A549 (cell line): Measurements from ENCODE around the gene NXT1. TPM values are rescaled to one million over a fixed set of nuclear protein-coding genes. Genes with fewer than 3 reads are reported as not detected.

Source experiments
- ATAC-seq, 2 experiments: fragments of 200-7000 bp in 1 of 2; fragments of >200 bp in 1 of 2; cut with Nextera tagmentation in 1 of 2; cut with Tn5 transposase in 1 of 2; 3 replicates each; pipeline versions ENCODE4 v1.8.0 to v1.9.1; 2018 to 2020; ENCODE audit warnings: mild to moderate bottlenecking in 1 of 2, moderate library complexity in 1 of 2
- CTCF ChIA-PET: fragments of 300-600 bp; sonication (Branson Sonifier 250); formaldehyde crosslinking; extraction: SDS; loops from one replicate; lab custom pipeline; 2021; ENCODE audit warnings: antibody characterized with exemption, inconsistent platforms; lab: Yijun Ruan, JAX
- POLR2A ChIA-PET: fragments of 350-600 bp; formaldehyde crosslinking; extraction: SDS; loops from one replicate; lab custom pipeline; 2021; ENCODE audit warnings: antibody characterized with exemption, inconsistent platforms; lab: Yijun Ruan, JAX
- DNase-seq, 2 experiments: peaks; one replicate each; pipeline versions ENCODE4 v3.0.0 to v3.0.0-alpha.2; 2011 to 2016; ENCODE audit warnings: low read depth in 1 of 2, low spot score in 1 of 2
- FAIRE-seq: peaks from 2 replicates; lab custom pipeline; 2011; peaks lifted over from hg19 to GRCh38; lab: Jason Lieb, UNC
- H3K27ac ChIP-seq, 2 experiments: fragments of >200 bp; sonication (Bioruptor Twin); formaldehyde crosslinking; 3 replicates each; pipeline ENCODE4 v1.5.1; 2016 to 2017
- H3K4me1 ChIP-seq: fragments of >200 bp; sonication (Bioruptor Twin); formaldehyde crosslinking; 3 replicates; pipeline ENCODE4 v1.6.1; 2016
- H3K4me2 ChIP-seq: fragments of >200 bp; sonication (Bioruptor Twin); formaldehyde crosslinking; 3 replicates; pipeline ENCODE4 v1.6.1; 2016
- H3K4me3 ChIP-seq: fragments of >200 bp; sonication (Bioruptor Twin); formaldehyde crosslinking; 3 replicates; pipeline ENCODE4 v1.5.1; 2016
- H3K9me3 ChIP-seq: fragments of >200 bp; sonication (Bioruptor Twin); formaldehyde crosslinking; 3 replicates; pipeline ENCODE4 v1.6.1; 2016
- CBX8 ChIP-seq: fragments of 200-600 bp; sonication (generic); IDR thresholded peaks from 2 replicates; pipeline ENCODE4 v1.6.1; 2016
- CHD4 ChIP-seq: fragments of 200-600 bp; sonication (generic); IDR thresholded peaks from 2 replicates; pipeline ENCODE4 v1.6.1; 2016; ENCODE audit warnings: antibody characterized with exemption, mild to moderate bottlenecking, borderline replicate concordance
- CTCF ChIP-seq: fragments of >200 bp; sonication (Bioruptor Twin); formaldehyde crosslinking; IDR thresholded peaks from 3 replicates; pipeline ENCODE4 v1.5.1; 2016
- EHMT2 ChIP-seq: fragments of 200-600 bp; sonication (generic); IDR thresholded peaks from 2 replicates; pipeline ENCODE4 v1.6.1; 2016; ENCODE audit warnings: antibody characterized with exemption, low read depth, mild to moderate bottlenecking, moderate library complexity
- FOXS1 ChIP-seq: fragments of 250-450 bp; sonication (Bioruptor Pico); IDR thresholded peaks from 2 replicates; pipeline ENCODE4 v1.5.0; 2020; ENCODE audit warnings: mild to moderate bottlenecking, moderate library complexity
- GATA3 ChIP-seq: IDR thresholded peaks from 2 replicates; pipeline ENCODE4 v1.6.1; 2012; ENCODE audit warnings: borderline replicate concordance
- HDAC2 ChIP-seq: fragments of 200-600 bp; sonication (generic); IDR thresholded peaks from 2 replicates; pipeline ENCODE4 v1.6.1; 2016
- HOXB13 ChIP-seq: fragments of 250-450 bp; sonication (Bioruptor Pico); IDR thresholded peaks from 2 replicates; pipeline ENCODE4 v1.5.0; 2020; ENCODE audit warnings: low read depth, mild to moderate bottlenecking, moderate library complexity
- JUNB ChIP-seq: fragments of >200 bp; sonication (Bioruptor Twin); formaldehyde crosslinking; IDR thresholded peaks from 2 replicates; pipeline ENCODE4 v1.6.1; 2016
- KDM5A ChIP-seq: fragments of 200-600 bp; sonication (generic); IDR thresholded peaks from 2 replicates; pipeline ENCODE4 v1.6.1; 2016; ENCODE audit warnings: antibody characterized with exemption, mild to moderate bottlenecking
- MAFK ChIP-seq: fragments of 450-650 bp; IDR thresholded peaks from 2 replicates; pipeline ENCODE4 v1.6.1; 2014; ENCODE audit not compliant: partially characterized antibody
- NFE2L2 ChIP-seq: fragments of 150-350 bp; conservative IDR thresholded peaks from 2 replicates; pipeline ENCODE4 v1.6.1; 2014; ENCODE audit warnings: low read length
- NPAS2 ChIP-seq: fragments of 250-450 bp; sonication (Bioruptor Pico); IDR thresholded peaks from 2 replicates; pipeline ENCODE4 v1.8.0; 2022; ENCODE audit warnings: mild to moderate bottlenecking, moderate library complexity, borderline replicate concordance
- PBX3 ChIP-seq: IDR thresholded peaks from 2 replicates; pipeline ENCODE4 v1.6.1; 2012
- POLR2A ChIP-seq: IDR thresholded peaks from 2 replicates; pipeline ENCODE4 v1.6.1; 2012; ENCODE audit warnings: mild to moderate bottlenecking, low read length
- POLR2AphosphoS2 ChIP-seq: conservative IDR thresholded peaks from 2 replicates; pipeline ENCODE4 v1.6.1; 2012; ENCODE audit warnings: low read length, improper control_type of control experiment, inconsistent platforms
- RAD21 ChIP-seq, 2 experiments: fragments of >200 bp in 1 of 2; sonication (Bioruptor Twin) in 1 of 2; formaldehyde crosslinking in 1 of 2; IDR thresholded peaks in 1 of 2; conservative IDR thresholded peaks in 1 of 2; 2 replicates in 1 of 2; 3 replicates in 1 of 2; pipeline ENCODE4 v1.6.1; 2012 to 2018; ENCODE audit warnings: inconsistent platforms in 1 of 2
- RCOR1 ChIP-seq: fragments of 150-350 bp; IDR thresholded peaks from 2 replicates; pipeline ENCODE4 v1.6.1; 2014; ENCODE audit warnings: antibody characterized with exemption, low read length, low read depth
- ZC3H11A ChIP-seq: fragments of 450-650 bp; IDR thresholded peaks from 2 replicates; pipeline ENCODE4 v1.6.1; 2014; ENCODE audit warnings: antibody characterized with exemption, mild to moderate bottlenecking
- ZSCAN20 ChIP-seq: fragments of 250-450 bp; sonication (Bioruptor Pico); IDR thresholded peaks from 2 replicates; pipeline ENCODE4 v1.8.0; 2022; ENCODE audit warnings: mild to moderate bottlenecking, moderate library complexity
- WGBS: methylation state at CpG from one replicate; pipeline ENCODE4 v1.1.6; 2017; ENCODE audit errors: missing lambda C conversion rate; 5-methylcytosine and 5-hydroxymethylcytosine counted together
- polyA plus RNA-seq, 4 experiments: library from polyadenylated mRNA; depleted of rRNA in 3 of 4; stranded (reverse); fragments of >200 nt; fragmentation: RNase III in 1 of 4; extraction: RNeasy Plus Mini Kit Qiagen cat#74134 plus additional on column Dnase treatment in 1 of 4; gene quantifications; 2 replicates in 3 of 4; 3 replicates in 1 of 4; pipeline ENCODE4 v1.2.3, GENCODE V29; 2011 to 2017

Gene NXT1
- polyA plus RNA-seq, 2 of the 4 experiments (the other 2 are of a cell fraction) = 45.1 to 71.8 TPM

- no peak for TF ChIP-seq NFE2L2
- no peak for TF ChIP-seq POLR2A
- no peak for TF ChIP-seq RCOR1
- TF ChIP-seq PBX3 = no peak
- no peak for TF ChIP-seq CTCF
- no peak for TF ChIP-seq HOXB13
Measured at GRCh38 chr20:23316626-23317025, 34.0 kb upstream of the NXT1 start (continued).

GRCh38 chr20:23317081-23317480 lies 33.5 kb upstream of the NXT1 start:
- TF ChIP-seq NPAS2 (CRISPR knock-in tag) (no peak), MAFK (no peak), CBX8 (no peak), ZC3H11A (no peak), HDAC2 (no peak), KDM5A (no peak), CTCF (no peak), GATA3 (no peak), RAD21 (conservative IDR thresholded peaks at IDR 0.05 in 1 of 2, IDR thresholded peaks at IDR 0.05 in 1 of 2) (no peak), FOXS1 (CRISPR knock-in tag) (no peak), EHMT2 (no peak), CHD4 (no peak), ZSCAN20 (CRISPR knock-in tag) (no peak), POLR2AphosphoS2 (no peak), JUNB (no peak)
- H3K4me1 ChIP-seq = no peaks in the 10 kb centered on the region; the same call in 2 of the 3 replicates
- H3K4me2 ChIP-seq = no peak overlapping the region
- ATAC-seq (no peak), DNase-seq (no peak), FAIRE-seq (no peak)
- H3K27ac ChIP-seq = no peak overlapping the region
- 46% methylated on average over 5 of the region's 5 CpGs for WGBS
- H3K4me3 ChIP-seq = no peak overlapping the region
- POLR2A ChIA-PET = no interaction called here
- CTCF ChIA-PET = interaction anchor here (0.7 to 1.4 kb wide), 2 partner anchors 8 to 40 kb away, joined by 3 read pairs; no protein-coding TSS in a partner anchor
- H3K9me3 ChIP-seq = peaks cover 5% of the 10 kb centered on the region; the same call in 1 of the 3 replicates

- no peak for FAIRE-seq
- no peak for DNase-seq
- Histone ChIP-seq H3K4me2 (no peak overlapping the region), H3K9me3 (peaks cover 5% of the 10 kb centered on the region; the same call in 1 of the 3 replicates), H3K4me1 (no peaks in the 10 kb centered on the region; the same call in 2 of the 3 replicates), H3K4me3 (no peak overlapping the region), H3K27ac (no peak overlapping the region)
- 44% methylated on average over 5 of the region's 5 CpGs for WGBS
- CTCF ChIA-PET = interaction anchor here (0.7 to 1.4 kb wide), 5 partner anchors 28 to 811 kb away, joined by 3 to 4 read pairs (median 3); no protein-coding TSS in a partner anchor
- no peak for ATAC-seq
- TF ChIP-seq HOXB13 (no peak), CHD4 (no peak), EHMT2 (no peak), HDAC2 (no peak)
- POLR2A ChIA-PET = no interaction called here
Measured at GRCh38 chr20:23318347-23318746, 32.2 kb upstream of the NXT1 start.
